ENCODE measurements around the gene TMEM80.

Gene TMEM80

GRCh38 chr11:660281-660680, 35.3 kb upstream of the TMEM80 start:
- TF ChIP-seq CREB5 (CRISPR knock-in tag; IDR thresholded peaks at IDR 0.05; ENCODE audit: low read depth) (no peak), OSR1 (CRISPR knock-in tag; IDR thresholded peaks at IDR 0.05) (no peak), ZFP30 (CRISPR knock-in tag; IDR thresholded peaks at IDR 0.05) (no peak), POU6F1 (CRISPR knock-in tag; IDR thresholded peaks at IDR 0.05; ENCODE audit: borderline replicate concordance, low read depth) (no peak), TSHZ2 (CRISPR knock-in tag; IDR thresholded peaks at IDR 0.05) (no peak), CSRNP3 (CRISPR knock-in tag; IDR thresholded peaks at IDR 0.05) (no peak), ZNF8 (CRISPR knock-in tag; IDR thresholded peaks at IDR 0.05) (no peak), PATZ1 (CRISPR knock-in tag; IDR thresholded peaks at IDR 0.05; ENCODE audit: borderline replicate concordance) (no peak), ISL1 (CRISPR knock-in tag; IDR thresholded peaks at IDR 0.05) (no peak), TOX (CRISPR knock-in tag; IDR thresholded peaks at IDR 0.05; ENCODE audit: borderline replicate concordance) (no peak), ARNTL (CRISPR knock-in tag; IDR thresholded peaks at IDR 0.05; ENCODE audit: borderline replicate concordance, low read depth) (no peak), BACH2 (CRISPR knock-in tag; IDR thresholded peaks at IDR 0.05; ENCODE audit: borderline replicate concordance) (no peak), PPARA (CRISPR knock-in tag; IDR thresholded peaks at IDR 0.05; ENCODE audit: borderline replicate concordance) (no peak), ZNF565 (CRISPR knock-in tag; conservative IDR thresholded peaks at IDR 0.05; ENCODE audit: low read depth) (no peak), ZNF70 (CRISPR knock-in tag; IDR thresholded peaks at IDR 0.05) (no peak), CSDC2 (CRISPR knock-in tag; IDR thresholded peaks at IDR 0.05) (no peak), ESRRG (CRISPR knock-in tag; IDR thresholded peaks at IDR 0.05) (no peak), ZC3H10 (CRISPR knock-in tag; IDR thresholded peaks at IDR 0.05) (no peak), SNAI2 (CRISPR knock-in tag; IDR thresholded peaks at IDR 0.05) (no peak), GLIS3 (CRISPR knock-in tag; IDR thresholded peaks at IDR 0.05) (no peak)
- ATAC-seq, result no peak

- no peak for TF ChIP-seq ZFP30 (CRISPR knock-in tag; IDR thresholded peaks at IDR 0.05)
- no peak for TF ChIP-seq ZNF8 (CRISPR knock-in tag; IDR thresholded peaks at IDR 0.05)
- no peak for TF ChIP-seq PPARA (CRISPR knock-in tag; IDR thresholded peaks at IDR 0.05; ENCODE audit: borderline replicate concordance)
- no peak for TF ChIP-seq RARB (CRISPR knock-in tag; IDR thresholded peaks at IDR 0.05)
- no peak for TF ChIP-seq ZC3H10 (CRISPR knock-in tag; IDR thresholded peaks at IDR 0.05)
- no peak for ATAC-seq
Measured at GRCh38 chr11:660681-661444, 34.8 kb upstream of the TMEM80 start.
